Kidney epithelial cell (primary cell): Measurements from ENCODE around the gene STAT2. TPM values are rescaled to one million over a fixed set of nuclear protein-coding genes. Genes with fewer than 3 reads are reported as not detected.

Experiments
- DNase-seq: peaks from one replicate; pipeline ENCODE4 v3.0.0-alpha.2; 2010; ENCODE audit warnings: low read depth
- H3K27me3 ChIP-seq: 2 replicates; pipeline ENCODE4 v1.6.0; 2011; ENCODE audit warnings: low read length; ENCODE audit not compliant: control insufficient read depth, insufficient read depth
- H3K36me3 ChIP-seq: 2 replicates; pipeline ENCODE4 v1.5.1; 2011; ENCODE audit warnings: low read length; ENCODE audit not compliant: control insufficient read depth, insufficient read depth
- H3K4me3 ChIP-seq: 2 replicates; pipeline ENCODE4 v1.5.1; 2011; ENCODE audit warnings: low read depth, mild to moderate bottlenecking, control low read depth, low read length
- total RNA-seq: library from RNA; depleted of rRNA; stranded (reverse); fragments of >200 nt; gene quantifications from 2 replicates; pipeline ENCODE4 v1.2.3, GENCODE V29; 2015
- TF ChIP-seq, protein P1 (sequence below): IDR thresholded peaks from 2 replicates; pipeline ENCODE4 v1.5.1; 2011; ENCODE audit warnings: mild to moderate bottlenecking, moderate library complexity, low read length, control low read depth, inconsistent platforms; ENCODE audit not compliant: insufficient read depth, poor library complexity, severe bottlenecking

Gene STAT2
- total RNA-seq, 1 donor from 2014 or later, result 125 TPM

GRCh38 chr12:56362130-56363059, 2.5 kb upstream of the STAT2 start, which contains the start of gene APOF:
TSS of gene APOF (minus strand) at chr12:56362857. CDS start at chr12:56362745, 112 bp downstream.
- no peak within 1 kb of the TSS for H3K4me3 ChIP-seq
- H3K27me3 ChIP-seq, result no peaks in the 10 kb centered on the region
- H3K36me3 ChIP-seq, result no peaks in the 10 kb centered on the region
- TF ChIP-seq, protein P1, sequence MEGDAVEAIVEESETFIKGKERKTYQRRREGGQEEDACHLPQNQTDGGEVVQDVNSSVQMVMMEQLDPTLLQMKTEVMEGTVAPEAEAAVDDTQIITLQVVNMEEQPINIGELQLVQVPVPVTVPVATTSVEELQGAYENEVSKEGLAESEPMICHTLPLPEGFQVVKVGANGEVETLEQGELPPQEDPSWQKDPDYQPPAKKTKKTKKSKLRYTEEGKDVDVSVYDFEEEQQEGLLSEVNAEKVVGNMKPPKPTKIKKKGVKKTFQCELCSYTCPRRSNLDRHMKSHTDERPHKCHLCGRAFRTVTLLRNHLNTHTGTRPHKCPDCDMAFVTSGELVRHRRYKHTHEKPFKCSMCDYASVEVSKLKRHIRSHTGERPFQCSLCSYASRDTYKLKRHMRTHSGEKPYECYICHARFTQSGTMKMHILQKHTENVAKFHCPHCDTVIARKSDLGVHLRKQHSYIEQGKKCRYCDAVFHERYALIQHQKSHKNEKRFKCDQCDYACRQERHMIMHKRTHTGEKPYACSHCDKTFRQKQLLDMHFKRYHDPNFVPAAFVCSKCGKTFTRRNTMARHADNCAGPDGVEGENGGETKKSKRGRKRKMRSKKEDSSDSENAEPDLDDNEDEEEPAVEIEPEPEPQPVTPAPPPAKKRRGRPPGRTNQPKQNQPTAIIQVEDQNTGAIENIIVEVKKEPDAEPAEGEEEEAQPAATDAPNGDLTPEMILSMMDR, result no peak
- no peak for DNase-seq

GRCh38 chr12:56361487-56362129, 1.7 kb upstream of the STAT2 start:
- no peak overlapping the region for H3K4me3 ChIP-seq
- no peak for DNase-seq
- TF ChIP-seq, protein P1, result no peak
- H3K36me3 ChIP-seq, result no peaks in the 10 kb centered on the region
- no peaks in the 10 kb centered on the region for H3K27me3 ChIP-seq

DNA sequence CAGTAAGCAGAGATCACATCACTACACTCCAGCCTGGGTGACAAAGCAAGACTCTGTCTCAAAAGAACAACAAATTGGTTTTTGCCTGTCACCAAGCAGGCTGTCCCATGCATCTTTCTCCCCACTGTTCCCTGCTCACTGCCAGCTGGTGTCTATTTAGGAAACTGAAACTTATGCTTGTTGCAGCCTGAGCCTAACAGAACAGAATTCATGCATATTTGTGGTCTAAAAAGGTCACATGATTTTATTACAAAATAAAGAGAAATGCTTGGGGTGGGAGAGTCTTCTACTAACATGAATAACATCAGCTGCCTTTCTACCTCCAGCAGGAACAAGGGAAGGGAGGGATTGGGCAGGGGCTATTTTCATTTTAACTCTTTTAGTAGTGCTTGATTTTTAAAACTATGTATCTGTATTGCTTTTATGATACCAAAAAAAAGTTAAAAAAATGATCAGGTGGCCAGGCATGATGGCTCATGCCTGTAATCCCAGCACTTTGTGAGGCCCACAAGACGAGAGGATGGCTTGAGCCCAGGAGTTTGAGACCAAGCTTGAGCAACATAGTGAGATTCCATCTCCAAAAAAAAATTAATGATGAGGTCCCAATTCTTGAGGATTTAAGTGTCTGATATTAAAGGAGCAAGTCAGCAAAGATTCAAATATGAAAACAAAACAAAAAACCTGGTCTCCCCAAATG, 923 bp downstream of the STAT2 start:
- Histone ChIP-seq H3K27me3 (no peaks in the 10 kb centered on the region), H3K4me3 (peak overlapping the region; percentile 77), H3K36me3 (peaks cover 3% of the 10 kb centered on the region)
- peak; percentile 35 for DNase-seq
- TF ChIP-seq, protein P1, result no peak

DNA sequence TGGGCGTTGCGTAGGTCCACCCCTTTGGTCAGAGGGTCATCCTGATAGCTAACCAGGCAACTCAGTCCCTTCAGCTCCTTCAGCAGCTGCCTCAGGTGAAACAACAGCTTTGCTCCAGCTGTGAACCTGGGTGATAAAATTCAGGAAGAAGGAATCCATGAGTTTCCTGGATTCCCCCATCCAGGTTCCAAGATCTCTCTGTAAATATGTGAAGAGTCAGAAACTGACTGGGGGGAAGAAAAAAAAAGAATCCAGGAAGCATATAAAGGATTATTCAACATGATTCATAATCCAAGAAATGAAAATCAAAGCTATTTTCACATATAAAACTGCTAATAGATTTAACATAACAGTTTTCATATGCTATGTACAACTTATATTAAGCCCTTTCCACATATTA, 8.6 kb downstream of the STAT2 start:
- no peak for DNase-seq
- TF ChIP-seq, protein P1, result no peak
- peaks cover 4% of the 10 kb centered on the region for H3K36me3 ChIP-seq
- H3K27me3 ChIP-seq, result no peaks in the 10 kb centered on the region
- no peak overlapping the region for H3K4me3 ChIP-seq

- DNase-seq, result no peak
- H3K4me3 ChIP-seq, result no peak overlapping the region
- no peaks in the 10 kb centered on the region for H3K27me3 ChIP-seq
- H3K36me3 ChIP-seq, result peaks cover 4% of the 10 kb centered on the region
- TF ChIP-seq, protein P1, result no peak
Observed at GRCh38 chr12:56350662-56351061, 9.2 kb downstream of the STAT2 start.
